Colonic mucosa (tissue), 4 donors: Measurements from ENCODE around the gene CPVL. TPM values are rescaled to one million over a fixed set of nuclear protein-coding genes. Genes with fewer than 3 reads are reported as not detected.

Experiments used
- DNase-seq: peaks from one replicate; pipeline ENCODE4 v3.0.0-alpha.2; 2020
- H3K27ac ChIP-seq: fragments of 200-600 bp; one replicate; pipeline ENCODE4 v1.8.0; 2021
- H3K27me3 ChIP-seq: fragments of 200-600 bp; one replicate; pipeline ENCODE4 v1.8.0; 2021
- H3K36me3 ChIP-seq: fragments of 200-600 bp; one replicate; pipeline ENCODE4 v1.8.0; 2021
- H3K4me1 ChIP-seq: fragments of 200-600 bp; one replicate; pipeline ENCODE4 v1.8.0; 2021; ENCODE audit warnings: mild to moderate bottlenecking
- H3K4me3 ChIP-seq: fragments of 200-600 bp; one replicate; pipeline ENCODE4 v1.8.0; 2021
- H3K9ac ChIP-seq, 2 donors: one replicate each; pipeline ENCODE4 v1.7.0; 2013; ENCODE audit warnings: control low read depth in 2 of 2, low read depth in 2 of 2, low read length in 2 of 2
- H3K9me3 ChIP-seq: fragments of 200-600 bp; one replicate; pipeline ENCODE4 v1.8.0; 2021
- intact Hi-C: fragments of 100-400 bp; cut with DNase I; formaldehyde crosslinking; loops from one replicate; pipeline ENCODE4 v1.14.1; 2022
- total RNA-seq, 2 donors: library from RNA; stranded (reverse); fragmentation: NEBNext Ultra II Directional in 1 of 2; extraction: Animal tissue kit (Norgen Biotek cat#: 25700) in 1 of 2; gene quantifications; one replicate each; pipeline ENCODE4 v1.2.1, GENCODE V29; 2021
- TF ChIP-seq, protein P1 (sequence below): fragments of 200-600 bp; IDR thresholded peaks from one replicate; pipeline ENCODE4 v1.8.0; 2022; ENCODE audit warnings: antibody characterized with exemption, mild to moderate bottlenecking
- donor health status: healthy.
- donor health status: DM: no; HTN: no; CAD: no.
- donor health status: DM: no; HTN: no; CAD: no.

The CPVL gene
- total RNA-seq, 2 donors from 2014 or later: 4.9 to 17.0 TPM

- no peak overlapping the region for H3K27ac ChIP-seq
These were observed 712 bp upstream of the CPVL start for GRCh38 chr7:29146888-29147609.

DNA sequence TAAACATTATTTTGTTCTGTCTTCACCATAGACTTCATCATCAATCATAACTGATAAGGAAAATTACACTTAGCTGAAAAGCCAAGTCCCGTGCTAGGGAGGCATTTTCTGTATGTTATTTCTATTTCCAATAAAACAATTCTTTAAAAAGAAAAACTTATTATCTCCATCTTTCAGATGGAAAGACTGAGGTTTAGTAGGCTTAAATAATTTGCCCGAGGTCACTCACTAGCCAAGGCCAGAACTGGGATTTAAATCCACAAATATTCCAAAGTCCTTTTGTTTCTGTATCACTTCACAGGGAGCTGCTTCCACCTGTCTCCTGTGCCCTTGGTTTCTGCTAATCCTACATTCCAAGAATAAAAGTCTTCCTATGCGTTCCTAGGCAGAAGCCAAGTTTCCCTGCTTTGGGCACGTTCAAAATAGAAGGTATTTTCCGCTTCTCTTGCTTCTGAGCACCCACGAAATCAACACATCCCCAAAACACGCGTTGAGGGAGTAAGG is 732 bp downstream of the CPVL start:
- no peaks in the 10 kb centered on the region for H3K36me3 ChIP-seq
- H3K9me3 ChIP-seq: no peaks in the 10 kb centered on the region
- no peak overlapping the region for H3K27ac ChIP-seq
- DNase-seq: no peak
- H3K9ac ChIP-seq: peak overlapping the region in 1 of 2 donors; percentile 46
- intact Hi-C loops: no loop called here
- peak overlapping the region; percentile 36 for H3K4me3 ChIP-seq
- TF ChIP-seq, protein P1, sequence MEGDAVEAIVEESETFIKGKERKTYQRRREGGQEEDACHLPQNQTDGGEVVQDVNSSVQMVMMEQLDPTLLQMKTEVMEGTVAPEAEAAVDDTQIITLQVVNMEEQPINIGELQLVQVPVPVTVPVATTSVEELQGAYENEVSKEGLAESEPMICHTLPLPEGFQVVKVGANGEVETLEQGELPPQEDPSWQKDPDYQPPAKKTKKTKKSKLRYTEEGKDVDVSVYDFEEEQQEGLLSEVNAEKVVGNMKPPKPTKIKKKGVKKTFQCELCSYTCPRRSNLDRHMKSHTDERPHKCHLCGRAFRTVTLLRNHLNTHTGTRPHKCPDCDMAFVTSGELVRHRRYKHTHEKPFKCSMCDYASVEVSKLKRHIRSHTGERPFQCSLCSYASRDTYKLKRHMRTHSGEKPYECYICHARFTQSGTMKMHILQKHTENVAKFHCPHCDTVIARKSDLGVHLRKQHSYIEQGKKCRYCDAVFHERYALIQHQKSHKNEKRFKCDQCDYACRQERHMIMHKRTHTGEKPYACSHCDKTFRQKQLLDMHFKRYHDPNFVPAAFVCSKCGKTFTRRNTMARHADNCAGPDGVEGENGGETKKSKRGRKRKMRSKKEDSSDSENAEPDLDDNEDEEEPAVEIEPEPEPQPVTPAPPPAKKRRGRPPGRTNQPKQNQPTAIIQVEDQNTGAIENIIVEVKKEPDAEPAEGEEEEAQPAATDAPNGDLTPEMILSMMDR: no peak
- H3K27me3 ChIP-seq: no peaks in the 10 kb centered on the region
- no peaks in the 10 kb centered on the region for H3K4me1 ChIP-seq

More at GRCh38 chr7:29146888-29147609, 712 bp upstream of the CPVL start:
- Histone ChIP-seq H3K9ac (peak overlapping the region in 1 of 2 donors; percentile 62), H3K27me3 (no peaks in the 10 kb centered on the region), H3K4me1 (no peaks in the 10 kb centered on the region), H3K4me3 (peak overlapping the region; percentile 36), H3K36me3 (no peaks in the 10 kb centered on the region), H3K9me3 (no peaks in the 10 kb centered on the region)
- peak; percentile 32 for DNase-seq
- intact Hi-C loops: no loop called here
- TF ChIP-seq, protein P1: no peak

GRCh38 chr7:29143751-29144150 is 2.6 kb downstream of the CPVL start:
- Histone ChIP-seq H3K9me3 (no peaks in the 10 kb centered on the region), H3K27me3 (no peaks in the 10 kb centered on the region), H3K9ac (no peak overlapping the region), H3K4me3 (no peak overlapping the region), H3K36me3 (no peaks in the 10 kb centered on the region), H3K27ac (no peak overlapping the region), H3K4me1 (no peaks in the 10 kb centered on the region)
- DNase-seq: no peak
- TF ChIP-seq, protein P1: no peak
- intact Hi-C loops: no loop called here

DNA sequence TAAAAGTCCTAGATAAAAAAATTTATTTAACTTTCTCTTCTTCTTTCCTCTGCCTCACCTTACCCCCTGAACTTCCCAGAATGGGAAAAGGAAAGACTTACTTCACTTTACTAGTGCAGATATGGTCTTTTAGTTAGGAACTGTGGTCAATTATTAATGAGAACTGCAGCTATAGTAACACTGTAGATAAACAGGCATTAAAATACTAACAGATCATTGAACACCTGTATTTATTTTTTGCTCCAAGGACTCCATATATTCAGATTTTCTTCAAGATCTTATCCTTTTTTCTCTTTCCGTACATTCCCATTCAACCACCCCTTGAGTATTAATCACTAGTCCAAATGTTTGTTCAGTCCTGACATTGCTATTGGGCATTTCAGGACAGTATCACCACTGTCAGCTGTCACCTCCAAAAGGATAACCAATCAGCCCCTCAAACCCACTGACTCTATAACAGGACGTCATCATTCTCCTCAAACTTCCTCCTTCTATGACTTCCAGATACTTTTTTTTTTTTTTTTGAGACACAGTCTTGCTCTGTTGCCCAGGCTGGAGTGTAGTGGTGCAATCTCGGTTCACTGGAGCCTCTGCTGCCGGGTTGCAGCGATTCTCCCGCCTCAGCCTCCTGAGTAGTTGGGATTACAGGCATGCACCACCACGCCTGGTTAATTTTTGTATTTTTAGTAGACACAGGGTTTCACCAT is 4.2 kb downstream of the CPVL start:
- no peak for DNase-seq
- Histone ChIP-seq H3K4me3 (no peak overlapping the region), H3K27ac (no peak overlapping the region), H3K9ac (no peak overlapping the region), H3K9me3 (no peaks in the 10 kb centered on the region), H3K36me3 (no peaks in the 10 kb centered on the region), H3K27me3 (no peaks in the 10 kb centered on the region), H3K4me1 (no peaks in the 10 kb centered on the region)
- intact Hi-C loops: no loop called here
- TF ChIP-seq, protein P1: no peak

DNA sequence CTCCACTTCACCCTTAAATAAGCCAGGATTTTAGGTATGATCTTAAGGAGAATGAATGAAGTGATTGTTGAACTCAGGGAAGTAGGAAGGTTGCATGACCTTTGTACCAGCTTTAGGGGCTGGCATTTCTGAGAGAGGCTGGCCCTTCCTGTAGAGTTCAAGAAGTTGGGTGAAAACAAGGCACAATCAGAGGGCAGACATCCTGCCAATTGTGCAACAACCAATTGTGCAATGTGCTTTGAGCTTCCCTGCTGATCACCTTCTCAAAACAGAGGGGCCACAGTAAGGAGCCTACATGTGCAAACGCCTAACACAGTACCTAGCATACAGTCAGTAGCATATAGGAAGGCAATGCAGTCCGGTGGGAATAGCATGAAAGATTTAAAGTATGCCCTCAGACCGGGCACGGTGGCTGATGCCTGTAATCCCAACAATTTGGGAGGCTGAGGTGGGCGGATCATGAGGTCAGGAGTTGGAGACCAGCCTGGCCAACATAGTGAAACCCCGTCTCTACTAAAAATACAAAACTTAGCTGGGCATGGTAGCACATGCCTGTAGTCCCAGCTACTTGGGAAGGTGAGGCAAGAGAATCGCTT is 5.4 kb downstream of the CPVL start:
- Histone ChIP-seq H3K4me3 (no peak overlapping the region), H3K27me3 (no peaks in the 10 kb centered on the region), H3K27ac (no peak overlapping the region), H3K9ac (no peak overlapping the region), H3K9me3 (no peaks in the 10 kb centered on the region), H3K4me1 (no peaks in the 10 kb centered on the region), H3K36me3 (no peaks in the 10 kb centered on the region)
- intact Hi-C loops: no loop called here
- TF ChIP-seq, protein P1: no peak
- peak; percentile 60 for DNase-seq
